ENCODE measurements around the gene SSC4D. TPM values are rescaled to one million over a fixed set of nuclear protein-coding genes. Genes with fewer than 3 reads are reported as not detected.

SSC4D gene
- total and polyA plus RNA-seq, 9 of the 15 experiments (the other 6 are each of a cell fraction or from before 2014, with no cell fraction given), result 0.06 to 1.1 (median 0.85) TPM; not detected in 1

GRCh38 chr7:76403780-76404494 is 5.6 kb downstream of the SSC4D start:
- no peak overlapping the region for H3K4me3 ChIP-seq
- 60% methylated on average over 10 of the region's 10 CpGs for WGBS (ENCODE audit: insufficient coverage, low coverage, missing lambda C conversion rate)
- TF ChIP-seq VEZF1 (CRISPR knock-in tag; IDR thresholded peaks at IDR 0.05), result peak; percentile 72
- no peak for TF ChIP-seq KLF10 (CRISPR knock-in tag; IDR thresholded peaks at IDR 0.05)
- TF ChIP-seq GMEB1 (CRISPR knock-in tag; IDR thresholded peaks at IDR 0.05), result no peak
- peak; percentile 14; the same call in 1 of the 2 replicates for TF ChIP-seq PKNOX1 (IDR thresholded peaks at IDR 0.05)
- TF ChIP-seq SMARCA5 (IDR thresholded peaks at IDR 0.05), result no peak
- TF ChIP-seq SMARCA4 (IDR thresholded peaks at IDR 0.05), result 0 out of 2 replicates have a peak, but pooled peaks have one; percentile 21
- TF ChIP-seq NR2C2 (CRISPR knock-in tag; IDR thresholded peaks at IDR 0.05), result no peak
- no peak for TF ChIP-seq NR2C2 (tag; IDR thresholded peaks at IDR 0.05)
- TF ChIP-seq NELFE (IDR thresholded peaks at IDR 0.05; ENCODE audit: insufficient read depth, insufficient read length), result no peak
- no peak for TF ChIP-seq ATF4 (CRISPR knock-in tag; IDR thresholded peaks at IDR 0.05)
- TF ChIP-seq ZNF282 (CRISPR knock-in tag; IDR thresholded peaks at IDR 0.05), result no peak
- TF ChIP-seq ZNF263 (CRISPR knock-in tag; IDR thresholded peaks at IDR 0.05; ENCODE audit: borderline replicate concordance), result peak; percentile 93
- peak; percentile 42; the same call in 1 of the 2 replicates for TF ChIP-seq CTBP1 (IDR thresholded peaks at IDR 0.05; ENCODE audit: borderline replicate concordance)
- peak in 1 of 2 experiments; percentile 21; a peak in 1 of 3 replicates for TF ChIP-seq CBX3 (IDR thresholded peaks at IDR 0.05; ENCODE audit: borderline replicate concordance in 1 of 2, low read length in 2 of 2)
- no peak for TF ChIP-seq TBL1XR1 (IDR thresholded peaks at IDR 0.05; ENCODE audit: low read length in 2 of 2)
- TF ChIP-seq SUPT5H (IDR thresholded peaks at IDR 0.05), result no peak
- no peak for TF ChIP-seq EHMT2 (IDR thresholded peaks at IDR 0.05)
- peak; percentile 99 for TF ChIP-seq SPI1 (IDR thresholded peaks at IDR 0.05; ENCODE audit: borderline replicate concordance, low read depth, low read length)
- peak in 1 of 2 experiments; percentile 16; a peak in 1 of 4 replicates for TF ChIP-seq RCOR1 (IDR thresholded peaks at IDR 0.05; ENCODE audit: borderline replicate concordance in 1 of 2, low read depth in 2 of 2, low read length in 2 of 2)

More at GRCh38 chr7:76403780-76404494, 5.6 kb downstream of the SSC4D start:
- ChIA-PET POLR2A (interaction anchor here (0.5 to 1.2 kb wide), 5 partner anchors 9 to 1395 kb away, joined by 3 to 5 read pairs (median 4); no protein-coding TSS in a partner anchor), CTCF (ENCODE audit: low intra/inter-chr PET ratio) (no interaction called here)
- Histone ChIP-seq H3K4me1 (replicated peaks in 1 of 2; ENCODE audit: control insufficient read depth in 2 of 2, insufficient read depth in 2 of 2, low read length in 2 of 2) (peaks cover 7 to 13% of the 10 kb centered on the region in 2 experiments; a peak in 3 of 5 replicates), H4K20me1 (replicated peaks; ENCODE audit: control insufficient read depth, insufficient read depth, low read length) (no peaks in the 10 kb centered on the region), H3K9me1 (ENCODE audit: control insufficient read depth, insufficient read depth, low read length) (no peaks in the 10 kb centered on the region), H3K9ac (ENCODE audit: insufficient read depth in 1 of 2, low read depth in 2 of 2, low read length in 2 of 2) (no peak overlapping the region; a peak in 1 of 4 replicates), H2AFZ (ENCODE audit: low read depth, low read length) (no peak overlapping the region), H3K4me2 (ENCODE audit: insufficient read depth, low read length) (no peak overlapping the region), H3K79me2 (ENCODE audit: control insufficient read depth, insufficient read depth, low read length) (no peaks in the 10 kb centered on the region; the same call in 2 of the 3 replicates), H3K36me3 (ENCODE audit: control insufficient read depth, insufficient read depth, low read length) (peaks cover 6% of the 10 kb centered on the region; the same call in 2 of the 3 replicates), H3K27ac (ENCODE audit: extremely low read depth, low read depth, low read length) (no peak overlapping the region), H3K9me3 (replicated peaks; ENCODE audit: control insufficient read depth, insufficient read depth, low read depth, low read length) (no peaks in the 10 kb centered on the region), H3K27me3 (ENCODE audit: control insufficient read depth in 2 of 2, insufficient read depth in 2 of 2, low read length in 2 of 2) (no peaks in the 10 kb centered on the region)
- peak; percentile 75 for FAIRE-seq
- intact Hi-C loops (cut with micrococcal nuclease), result no loop called here
- no TSS peak for BruUV-seq (replicated peaks)
- DNase-seq (ENCODE audit: extremely low read depth in 1 of 4, low spot score in 3 of 4), result peak in 1 of 4 experiments; percentile 22
- in situ Hi-C loops (cut with MboI), result no loop called here
- ATAC-seq, result peak; percentile 21; the same call in 2 of the 3 replicates

All from K562 (cell line).